Osteocyte (in vitro differentiated cells): ENCODE data around the gene XYLT2. TPM values are rescaled to one million over a fixed set of nuclear protein-coding genes. Genes with fewer than 3 reads are reported as not detected.

ENCODE experiments used
- DNase-seq: peaks from one replicate; pipeline ENCODE4 v3.0.0; 2021; ENCODE audit warnings: mixed read lengths; ENCODE audit not compliant: unreplicated experiment; ENCODE audit errors: extremely low spot score
- H3K27ac Mint-ChIP-seq: one replicate; pipeline ENCODE4 v1.8.0; 2021; ENCODE audit warnings: mild to moderate bottlenecking, mixed read lengths; ENCODE audit not compliant: unreplicated experiment
- H3K27me3 Mint-ChIP-seq: one replicate; pipeline ENCODE4 v1.8.0; 2021; ENCODE audit warnings: mixed read lengths; ENCODE audit not compliant: unreplicated experiment
- H3K36me3 Mint-ChIP-seq: one replicate; pipeline ENCODE4 v1.8.0; 2021; ENCODE audit warnings: mixed read lengths; ENCODE audit not compliant: unreplicated experiment
- H3K4me1 Mint-ChIP-seq: one replicate; pipeline ENCODE4 v1.8.0; 2021; ENCODE audit warnings: mixed read lengths; ENCODE audit not compliant: unreplicated experiment
- H3K4me3 Mint-ChIP-seq: one replicate; pipeline ENCODE4 v1.8.0; 2021; ENCODE audit warnings: mild to moderate bottlenecking, moderate library complexity, mixed read lengths; ENCODE audit not compliant: unreplicated experiment
- H3K9me3 Mint-ChIP-seq: one replicate; pipeline ENCODE4 v1.8.0; 2021; ENCODE audit warnings: mixed read lengths; ENCODE audit not compliant: unreplicated experiment
- CTCF ChIP-seq: fragments of 200-600 bp; sonication (generic); IDR thresholded peaks from 2 replicates; pipeline ENCODE4 v1.5.0; 2021; ENCODE audit warnings: antibody characterized with exemption, mild to moderate bottlenecking, moderate library complexity
- total RNA-seq: library from RNA; stranded (reverse); gene quantifications from 2 replicates; pipeline ENCODE4 v1.2.1, GENCODE V29; 2021

Gene XYLT2
- total RNA-seq, 1 donor from 2014 or later = 32.0 TPM

GRCh38 chr17:50355701-50356341 is 9.9 kb downstream of the XYLT2 start:
- H3K36me3 Mint-ChIP-seq = peaks cover 13% of the 10 kb centered on the region
- no peak for DNase-seq
- no peaks in the 10 kb centered on the region for H3K4me1 Mint-ChIP-seq
- no peak overlapping the region for H3K4me3 Mint-ChIP-seq
- no peak for TF ChIP-seq CTCF
- H3K27me3 Mint-ChIP-seq = no peaks in the 10 kb centered on the region
- no peaks in the 10 kb centered on the region for H3K9me3 Mint-ChIP-seq
- no peak overlapping the region for H3K27ac Mint-ChIP-seq

- Mint-ChIP-seq H3K27me3 (no peaks in the 10 kb centered on the region), H3K4me1 (no peaks in the 10 kb centered on the region), H3K4me3 (no peak overlapping the region), H3K36me3 (peaks cover 13% of the 10 kb centered on the region), H3K27ac (no peak overlapping the region), H3K9me3 (no peaks in the 10 kb centered on the region)
- no peak for TF ChIP-seq CTCF
- no peak for DNase-seq
Observed at GRCh38 chr17:50356418-50356817, 10.5 kb downstream of the XYLT2 start.

GRCh38 chr17:50356892-50357510 is 11.1 kb downstream of the XYLT2 start:
- Mint-ChIP-seq H3K4me1 (peaks cover 2% of the 10 kb centered on the region), H3K4me3 (no peak overlapping the region), H3K9me3 (no peaks in the 10 kb centered on the region), H3K27me3 (no peaks in the 10 kb centered on the region), H3K27ac (no peak overlapping the region), H3K36me3 (peaks cover 9% of the 10 kb centered on the region)
- no peak for TF ChIP-seq CTCF
- no peak for DNase-seq

- no peak for DNase-seq
- Mint-ChIP-seq H3K27ac (no peak overlapping the region), H3K4me1 (peaks cover 7% of the 10 kb centered on the region), H3K36me3 (peaks cover 7% of the 10 kb centered on the region), H3K4me3 (no peak overlapping the region), H3K27me3 (no peaks in the 10 kb centered on the region), H3K9me3 (no peaks in the 10 kb centered on the region)
- no peak for TF ChIP-seq CTCF
Observed at GRCh38 chr17:50358177-50358576, 12.3 kb downstream of the XYLT2 start.

GRCh38 chr17:50359005-50359699 is 13.2 kb downstream of the XYLT2 start:
- no peak for TF ChIP-seq CTCF
- no peak for DNase-seq
- peaks cover 7% of the 10 kb centered on the region for H3K4me1 Mint-ChIP-seq
- H3K27ac Mint-ChIP-seq = no peak overlapping the region
- no peaks in the 10 kb centered on the region for H3K9me3 Mint-ChIP-seq
- H3K4me3 Mint-ChIP-seq = no peak overlapping the region
- H3K36me3 Mint-ChIP-seq = peaks cover 5% of the 10 kb centered on the region
- H3K27me3 Mint-ChIP-seq = no peaks in the 10 kb centered on the region
